Gastroesophageal sphincter (tissue), 4 donors: ENCODE measurements around the gene CTNND2. TPM values are rescaled to one million over a fixed set of nuclear protein-coding genes. Genes with fewer than 3 reads are reported as not detected.

Source experiments
- ATAC-seq: fragments of 150-250 bp; one replicate; pipeline ENCODE4 v1.9.1; 2016; ENCODE audit warnings: mild to moderate bottlenecking, moderate library complexity
- H3K27ac ChIP-seq, 4 donors: fragments of 200-600 bp; sonication (generic) in 3 of 4; 1 replicate in 3 of 4; 2 replicates in 1 of 4; pipeline ENCODE4 v1.5.1; 2016 to 2019
- H3K27me3 ChIP-seq: fragments of 200-600 bp; sonication (generic); one replicate; pipeline ENCODE4 v1.5.1; 2019
- H3K36me3 ChIP-seq, 2 donors: fragments of 200-600 bp; sonication (generic); one replicate each; pipeline ENCODE4 v1.5.1; 2019; ENCODE audit warnings: control low read depth in 1 of 2
- H3K4me1 ChIP-seq, 3 donors: fragments of 200-600 bp; sonication (generic); 1 replicate in 2 of 3; 2 replicates in 1 of 3; pipeline ENCODE4 v1.5.1; 2016 to 2019; ENCODE audit warnings: control low read depth in 2 of 3
- H3K4me3 ChIP-seq, 2 donors: fragments of 200-600 bp; sonication (generic); one replicate each; pipeline ENCODE4 v1.5.1; 2019; ENCODE audit warnings: mild to moderate bottlenecking in 1 of 2, moderate library complexity in 1 of 2
- H3K9me3 ChIP-seq, 3 donors: fragments of 200-600 bp; sonication (generic); one replicate each; pipeline ENCODE4 v1.5.1; 2017 to 2019; ENCODE audit warnings: control low read depth in 2 of 3
- CTCF ChIP-seq, 4 experiments: fragments of 200-600 bp in 2 of 4; fragments of 450-650 bp in 2 of 4; sonication (generic) in 1 of 4; IDR thresholded peaks; one replicate each; pipeline ENCODE4 v1.5.1; 2017 to 2019; ENCODE audit warnings: antibody characterized with exemption in 4 of 4, mild to moderate bottlenecking in 2 of 4, moderate library complexity in 2 of 4
- EP300 ChIP-seq: sonication (generic); formaldehyde crosslinking; IDR thresholded peaks from one replicate; pipeline ENCODE4 v1.6.1; 2017; ENCODE audit warnings: antibody characterized with exemption, mild to moderate bottlenecking
- POLR2A ChIP-seq, 2 donors: fragments of 450-650 bp; IDR thresholded peaks; one replicate each; pipeline ENCODE4 v1.6.1; 2017; ENCODE audit warnings: antibody characterized with exemption in 2 of 2, mild to moderate bottlenecking in 2 of 2, moderate library complexity in 1 of 2
- POLR2AphosphoS5 ChIP-seq: sonication (generic); formaldehyde crosslinking; IDR thresholded peaks from one replicate; pipeline ENCODE4 v1.6.1; 2017; ENCODE audit warnings: antibody characterized with exemption
- WGBS, 2 donors: methylation state at CpG; one replicate each; pipeline ENCODE4 v1.1.5; 2018; ENCODE audit warnings: low coverage in 1 of 2; 5-methylcytosine and 5-hydroxymethylcytosine counted together
- total RNA-seq, 4 donors: library from RNA; depleted of rRNA; stranded (reverse); fragments of >200 nt; gene quantifications; one replicate each; pipeline ENCODE4 v1.1.0, GENCODE V29; 2016

Gene CTNND2
- total RNA-seq, 4 donors from 2014 or later: 0.40 to 3.1 (median 1.9) TPM

- Histone ChIP-seq H3K27ac (no peak overlapping the region), H3K4me3 (no peak overlapping the region), H3K4me1 (no peaks in the 10 kb centered on the region), H3K9me3 (no peaks in the 10 kb centered on the region), H3K27me3 (no peaks in the 10 kb centered on the region), H3K36me3 (no peaks in the 10 kb centered on the region)
- WGBS, 2 donors: 100% methylated on average over 2 of the region's 6 CpGs; no CpG with 5 or more reads in 1 of the 2 donors
- ATAC-seq: no peak
- no peak for TF ChIP-seq CTCF (IDR thresholded peaks at IDR 0.05)
- TF ChIP-seq POLR2A (IDR thresholded peaks at IDR 0.05): no peak
- no peak for TF ChIP-seq POLR2AphosphoS5
- no peak for TF ChIP-seq EP300
These were observed 118.4 kb downstream of the CTNND2 start for GRCh38 chr5:11785771-11786352.

- Histone ChIP-seq H3K27me3 (no peaks in the 10 kb centered on the region), H3K4me3 (no peak overlapping the region), H3K36me3 (no peaks in the 10 kb centered on the region), H3K9me3 (no peaks in the 10 kb centered on the region), H3K27ac (no peak overlapping the region), H3K4me1 (no peaks in the 10 kb centered on the region)
- TF ChIP-seq CTCF (IDR thresholded peaks at IDR 0.05) (no peak), EP300 (no peak), POLR2AphosphoS5 (no peak), POLR2A (IDR thresholded peaks at IDR 0.05) (no peak)
- no peak for ATAC-seq
- WGBS, 2 donors: 78 to 87% methylated on average over 3 to 4 of the region's 4 CpGs
These were observed 123.5 kb downstream of the CTNND2 start for GRCh38 chr5:11780641-11781345.

GRCh38 chr5:11777096-11777495 lies 127.2 kb downstream of the CTNND2 start:
- Histone ChIP-seq H3K4me3 (no peak overlapping the region), H3K27me3 (no peaks in the 10 kb centered on the region), H3K27ac (no peak overlapping the region), H3K36me3 (no peaks in the 10 kb centered on the region), H3K4me1 (no peaks in the 10 kb centered on the region), H3K9me3 (no peaks in the 10 kb centered on the region)
- no peak for TF ChIP-seq CTCF (IDR thresholded peaks at IDR 0.05)
- TF ChIP-seq POLR2A (IDR thresholded peaks at IDR 0.05): no peak
- TF ChIP-seq POLR2AphosphoS5: no peak
- TF ChIP-seq EP300: no peak
- 31 to 35% methylated on average over 2 of the region's 2 CpGs for WGBS, 2 donors
- no peak for ATAC-seq

- WGBS, 2 donors: 50 to 64% methylated on average over 1 to 2 of the region's 2 CpGs
- ATAC-seq: no peak
These were observed 133.9 kb downstream of the CTNND2 start for GRCh38 chr5:11770310-11770709.

More at GRCh38 chr5:11770310-11770709, 133.9 kb downstream of the CTNND2 start:
- TF ChIP-seq POLR2A (IDR thresholded peaks at IDR 0.05): no peak
- TF ChIP-seq POLR2AphosphoS5: no peak
- TF ChIP-seq CTCF (IDR thresholded peaks at IDR 0.05): no peak
- no peak for TF ChIP-seq EP300
- no peak overlapping the region for H3K27ac ChIP-seq
- no peaks in the 10 kb centered on the region for H3K4me1 ChIP-seq
- H3K4me3 ChIP-seq: no peak overlapping the region
- no peaks in the 10 kb centered on the region for H3K36me3 ChIP-seq
- H3K27me3 ChIP-seq: no peaks in the 10 kb centered on the region
- no peaks in the 10 kb centered on the region for H3K9me3 ChIP-seq
